ENCODE data around the gene ARHGAP6. TPM values are rescaled to one million over a fixed set of nuclear protein-coding genes. Genes with fewer than 3 reads are reported as not detected.

Gene ARHGAP6
- total RNA-seq, 1 experiment from 2014 or later, result 0.07 TPM

DNA sequence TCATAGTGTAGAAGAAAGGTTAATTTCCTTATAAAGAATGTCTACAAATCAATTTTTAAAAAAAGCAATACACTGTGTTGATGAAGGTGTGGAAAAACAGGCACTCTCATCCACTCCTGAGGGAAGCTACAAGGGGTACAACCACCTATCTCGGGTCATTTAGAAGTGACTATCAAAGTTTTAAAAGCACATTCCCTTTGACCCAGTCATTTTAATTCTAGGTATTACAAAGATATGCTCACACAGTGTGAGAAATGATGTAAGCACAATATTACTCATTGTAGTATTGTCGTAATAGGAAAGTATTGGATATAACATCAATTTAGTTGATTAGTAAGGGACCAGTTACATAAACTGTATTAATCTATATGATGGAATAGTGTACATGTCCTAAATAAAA lies 562.0 kb downstream of the ARHGAP6 start:
- Histone ChIP-seq H4K91ac (ENCODE audit: insufficient read length, low read depth, low read length) (no peak overlapping the region), H3K56ac (ENCODE audit: insufficient read length, low read depth, low read length) (no peak overlapping the region), H4K8ac (replicated peaks; ENCODE audit: insufficient read length, low read depth, low read length) (no peak overlapping the region), H3K27me3 (ENCODE audit: insufficient read depth, low read length) (no peaks in the 10 kb centered on the region), H3K18ac (ENCODE audit: insufficient read length, low read depth, low read length) (no peak overlapping the region), H3K9ac (ENCODE audit: extremely low read depth, insufficient read length, low read length) (no peak overlapping the region), H2AFZ (ENCODE audit: low read length) (no peak overlapping the region), H2BK5ac (ENCODE audit: insufficient read length, low read length) (no peak overlapping the region), H3K14ac (ENCODE audit: insufficient read depth, low read length) (no peak overlapping the region), H3K9me3 (ENCODE audit: control insufficient read depth, low read depth, low read length) (peaks cover 4% of the 10 kb centered on the region), H2AK5ac (ENCODE audit: insufficient read length, low read length) (no peak overlapping the region), H3K23me2 (ENCODE audit: insufficient read length, low read depth, low read length, poor library complexity, severe bottlenecking) (no peaks in the 10 kb centered on the region), H3K27ac (ENCODE audit: insufficient read length, low read depth, low read length) (no peak overlapping the region), H3T11ph (ENCODE audit: low read length) (no peak overlapping the region), H3K79me2 (ENCODE audit: insufficient read depth, low read length) (no peaks in the 10 kb centered on the region), H3K23ac (ENCODE audit: insufficient read length, low read depth, low read length) (no peak overlapping the region), H3K4me2 (ENCODE audit: insufficient read depth, insufficient read length, low read length) (no peak overlapping the region), H4K5ac (ENCODE audit: insufficient read length, low read depth, low read length) (no peak overlapping the region), H3K4ac (ENCODE audit: low read depth, low read length) (no peak overlapping the region), H3K79me1 (ENCODE audit: insufficient read depth, low read depth, low read length, poor library complexity, severe bottlenecking) (no peaks in the 10 kb centered on the region), H2BK20ac (ENCODE audit: low read depth, low read length, poor library complexity, severe bottlenecking) (no peak overlapping the region), H2BK15ac (ENCODE audit: low read depth, low read length) (no peak overlapping the region), H2BK120ac (ENCODE audit: low read depth, low read length, poor library complexity, severe bottlenecking) (no peak overlapping the region), H4K20me1 (ENCODE audit: control insufficient read depth, insufficient read depth, insufficient read length) (no peaks in the 10 kb centered on the region), H3K4me1 (ENCODE audit: insufficient read depth, low read length) (peaks cover 3% of the 10 kb centered on the region; the same call in 1 of the 2 replicates), H2BK12ac (ENCODE audit: insufficient read length, low read depth, low read length) (no peak overlapping the region)
- H3K4me3 Mint-ChIP-seq, result no peak overlapping the region
- TF ChIP-seq, protein P1, sequence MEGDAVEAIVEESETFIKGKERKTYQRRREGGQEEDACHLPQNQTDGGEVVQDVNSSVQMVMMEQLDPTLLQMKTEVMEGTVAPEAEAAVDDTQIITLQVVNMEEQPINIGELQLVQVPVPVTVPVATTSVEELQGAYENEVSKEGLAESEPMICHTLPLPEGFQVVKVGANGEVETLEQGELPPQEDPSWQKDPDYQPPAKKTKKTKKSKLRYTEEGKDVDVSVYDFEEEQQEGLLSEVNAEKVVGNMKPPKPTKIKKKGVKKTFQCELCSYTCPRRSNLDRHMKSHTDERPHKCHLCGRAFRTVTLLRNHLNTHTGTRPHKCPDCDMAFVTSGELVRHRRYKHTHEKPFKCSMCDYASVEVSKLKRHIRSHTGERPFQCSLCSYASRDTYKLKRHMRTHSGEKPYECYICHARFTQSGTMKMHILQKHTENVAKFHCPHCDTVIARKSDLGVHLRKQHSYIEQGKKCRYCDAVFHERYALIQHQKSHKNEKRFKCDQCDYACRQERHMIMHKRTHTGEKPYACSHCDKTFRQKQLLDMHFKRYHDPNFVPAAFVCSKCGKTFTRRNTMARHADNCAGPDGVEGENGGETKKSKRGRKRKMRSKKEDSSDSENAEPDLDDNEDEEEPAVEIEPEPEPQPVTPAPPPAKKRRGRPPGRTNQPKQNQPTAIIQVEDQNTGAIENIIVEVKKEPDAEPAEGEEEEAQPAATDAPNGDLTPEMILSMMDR (conservative IDR thresholded peaks at IDR 0.05), result no peak
- no peaks in the 10 kb centered on the region for H3K27me3 Mint-ChIP-seq (ENCODE audit: low read depth)
- no CpG with 5 or more reads among the region's 2 CpGs for WGBS (ENCODE audit: extremely low coverage, insufficient read length, low lambda C conversion rate)
- H3K4me1 Mint-ChIP-seq, result peaks cover 8 to 12% of the 10 kb centered on the region in 2 experiments; a peak in 2 of 4 replicates
- no peak overlapping the region for H3K27ac Mint-ChIP-seq
- H3K9me3 Mint-ChIP-seq, result peaks cover 46 to 55% of the 10 kb centered on the region in 2 experiments
- DNase-seq, result no peak
- peaks cover 2 to 7% (median 7%) of the 10 kb centered on the region in 3 experiments; a peak in 5 of 7 replicates for H3K36me3 Mint-ChIP-seq (ENCODE audit: insufficient read depth in 1 of 3, low read depth in 3 of 3)

Measured in H9 (cell line).